ES-I3 (cell line): ENCODE results near the gene A2ML1.
"Not testable (repeated sequence)": the region's sequence is repeated elsewhere in the genome, so short reads cannot be mapped to it uniquely, and the experiment has no call there.

ENCODE experiments used
- H3K36me3 ChIP-seq: 2 replicates; pipeline ENCODE4 v1.6.1; 2013; ENCODE audit warnings: mild to moderate bottlenecking, low read length, control low read depth, moderate library complexity; ENCODE audit not compliant: insufficient read depth
- H3K4me1 ChIP-seq: 2 replicates; pipeline ENCODE4 v1.6.1; 2013; ENCODE audit warnings: mild to moderate bottlenecking, control low read depth, low read length; ENCODE audit not compliant: insufficient read depth
- H3K9ac ChIP-seq: 2 replicates; pipeline ENCODE4 v1.6.1; 2013; ENCODE audit warnings: low read depth, mild to moderate bottlenecking, low read length, moderate library complexity
- H3K9me3 ChIP-seq: 2 replicates; pipeline ENCODE4 v1.6.1; 2013; ENCODE audit warnings: mild to moderate bottlenecking, low read length, moderate library complexity; ENCODE audit not compliant: control insufficient read depth, insufficient read depth

Gene A2ML1

GRCh38 chr12:8822298-8822697, at the start of gene A2ML1:
Gene A2ML1, plus strand, starts transcription at chr12:8822621. Its CDS starts 31 bp downstream, at chr12:8822652.
- peak within 1 kb of the TSS; percentile 1; the same call in 1 of the 2 replicates for H3K9ac ChIP-seq
- no peaks in the 10 kb centered on the region for H3K36me3 ChIP-seq
- no peaks in the 10 kb centered on the region; the same call in 1 of the 2 replicates for H3K9me3 ChIP-seq
- peaks cover 21% of the 10 kb centered on the region for H3K4me1 ChIP-seq

GRCh38 chr12:8773461-8773860, 49.0 kb upstream of the A2ML1 start:
- no peaks in the 10 kb centered on the region for H3K9me3 ChIP-seq
- H3K9ac ChIP-seq, result no peak overlapping the region
- H3K36me3 ChIP-seq, result peaks cover 10% of the 10 kb centered on the region

DNA sequence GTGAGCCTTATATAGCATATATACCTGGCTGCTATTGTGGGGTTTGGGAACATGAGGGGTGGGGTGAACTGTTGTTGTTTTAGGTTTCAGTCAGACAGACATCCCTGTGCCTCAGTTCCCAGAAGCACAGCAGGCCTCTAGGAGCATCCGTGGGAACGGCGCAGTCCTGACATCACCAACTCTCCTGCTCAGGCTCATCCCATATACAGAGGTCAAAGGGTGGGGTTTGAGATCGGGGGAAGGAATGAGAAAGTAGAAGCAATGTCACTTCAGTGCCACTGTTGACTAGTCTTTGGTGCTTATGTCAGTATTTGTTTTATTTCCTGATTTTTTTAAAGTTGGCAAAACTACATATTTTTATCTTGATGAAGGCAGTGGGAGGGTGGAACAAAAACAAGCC, 43.1 kb upstream of the A2ML1 start:
- Histone ChIP-seq H3K9me3 (no peaks in the 10 kb centered on the region), H3K36me3 (no peaks in the 10 kb centered on the region; the same call in 1 of the 2 replicates), H3K9ac (no peak overlapping the region), H3K4me1 (no peaks in the 10 kb centered on the region; the same call in 1 of the 2 replicates)

More at GRCh38 chr12:8773461-8773860, 49.0 kb upstream of the A2ML1 start:
- no peaks in the 10 kb centered on the region; the same call in 1 of the 2 replicates for H3K4me1 ChIP-seq

DNA sequence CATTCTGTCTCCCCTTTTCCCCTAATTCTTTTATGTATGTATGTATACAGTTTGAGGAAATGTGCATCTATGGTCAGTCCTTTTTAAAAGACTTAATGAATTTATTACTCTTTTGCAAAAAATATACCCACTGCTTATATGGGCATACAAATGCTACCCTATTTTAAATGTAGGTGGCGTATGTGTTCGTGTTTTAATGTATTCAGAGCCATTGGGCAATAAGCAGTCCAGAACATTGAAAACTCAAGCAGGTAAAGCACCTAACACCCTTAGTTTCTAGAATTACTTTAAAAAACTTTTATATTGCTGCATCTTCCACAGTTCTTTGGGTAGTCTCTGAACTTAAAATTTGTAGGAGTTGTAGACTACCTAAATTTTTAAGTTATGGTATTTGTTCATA, 42.6 kb upstream of the A2ML1 start:
- no peaks in the 10 kb centered on the region; the same call in 1 of the 2 replicates for H3K4me1 ChIP-seq
- no peak overlapping the region for H3K9ac ChIP-seq
- H3K36me3 ChIP-seq, result no peaks in the 10 kb centered on the region; the same call in 1 of the 2 replicates
- no peaks in the 10 kb centered on the region for H3K9me3 ChIP-seq

DNA sequence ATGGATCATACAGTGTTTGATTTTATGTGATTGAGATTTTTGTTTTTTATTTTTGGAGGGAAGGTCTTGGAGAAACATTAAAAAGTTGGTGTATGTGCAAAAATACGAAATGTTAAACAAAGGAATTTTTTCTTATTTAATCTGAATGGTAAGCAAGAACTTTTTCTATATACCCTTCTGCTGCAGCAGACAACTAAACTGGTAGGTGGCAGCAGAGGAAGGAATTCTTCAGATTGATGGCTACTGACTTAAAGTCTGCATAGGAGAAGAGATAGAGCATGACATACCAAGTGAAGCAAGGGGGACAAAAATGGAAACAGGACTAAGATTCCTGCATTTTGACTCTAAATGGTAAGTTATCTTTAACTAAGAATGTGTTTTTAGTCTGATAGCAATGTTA, 42.0 kb upstream of the A2ML1 start:
- H3K9me3 ChIP-seq, result no peaks in the 10 kb centered on the region
- no peaks in the 10 kb centered on the region; the same call in 1 of the 2 replicates for H3K36me3 ChIP-seq
- no peaks in the 10 kb centered on the region; the same call in 1 of the 2 replicates for H3K4me1 ChIP-seq
- H3K9ac ChIP-seq, result no peak overlapping the region

DNA sequence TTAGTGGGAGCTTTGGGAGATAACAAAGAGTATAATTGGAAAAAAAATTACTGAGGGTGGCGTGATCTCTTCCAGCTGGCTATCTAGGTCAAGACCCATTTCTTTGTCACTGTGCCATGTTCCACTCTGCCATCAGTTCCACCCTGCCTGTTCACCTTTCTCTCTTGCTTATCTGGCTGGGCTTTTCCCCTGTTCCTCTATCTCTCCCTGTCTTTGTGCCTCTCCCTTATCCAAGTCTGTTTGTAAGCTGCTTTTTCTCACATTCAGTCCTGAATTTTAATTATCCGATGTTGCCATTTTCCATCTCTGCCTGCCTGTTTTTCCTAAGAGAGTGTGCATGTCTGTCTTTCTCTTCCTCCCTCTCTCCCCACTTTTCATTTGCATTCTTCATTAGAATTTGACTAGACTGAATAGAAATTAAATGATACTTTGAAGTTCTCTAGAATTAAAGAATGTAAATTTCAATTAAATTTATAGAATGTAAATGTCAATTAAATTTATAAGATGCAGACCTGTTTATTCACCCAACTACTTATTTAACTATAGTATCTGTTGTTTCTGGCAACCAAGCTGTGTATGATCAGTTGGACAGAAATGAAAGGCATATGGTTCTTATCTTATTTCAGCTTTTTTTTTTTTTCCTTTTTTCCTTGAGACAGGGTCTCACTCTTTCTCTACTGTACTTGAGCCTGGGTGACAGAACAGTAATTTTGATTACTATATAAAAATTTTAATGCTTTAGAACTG, 40.9 kb upstream of the A2ML1 start:
- Histone ChIP-seq H3K4me1 (no peaks in the 10 kb centered on the region; the same call in 1 of the 2 replicates), H3K9me3 (no peaks in the 10 kb centered on the region; the same call in 1 of the 2 replicates), H3K36me3 (no peaks in the 10 kb centered on the region; the same call in 1 of the 2 replicates), H3K9ac (no peak overlapping the region)

DNA sequence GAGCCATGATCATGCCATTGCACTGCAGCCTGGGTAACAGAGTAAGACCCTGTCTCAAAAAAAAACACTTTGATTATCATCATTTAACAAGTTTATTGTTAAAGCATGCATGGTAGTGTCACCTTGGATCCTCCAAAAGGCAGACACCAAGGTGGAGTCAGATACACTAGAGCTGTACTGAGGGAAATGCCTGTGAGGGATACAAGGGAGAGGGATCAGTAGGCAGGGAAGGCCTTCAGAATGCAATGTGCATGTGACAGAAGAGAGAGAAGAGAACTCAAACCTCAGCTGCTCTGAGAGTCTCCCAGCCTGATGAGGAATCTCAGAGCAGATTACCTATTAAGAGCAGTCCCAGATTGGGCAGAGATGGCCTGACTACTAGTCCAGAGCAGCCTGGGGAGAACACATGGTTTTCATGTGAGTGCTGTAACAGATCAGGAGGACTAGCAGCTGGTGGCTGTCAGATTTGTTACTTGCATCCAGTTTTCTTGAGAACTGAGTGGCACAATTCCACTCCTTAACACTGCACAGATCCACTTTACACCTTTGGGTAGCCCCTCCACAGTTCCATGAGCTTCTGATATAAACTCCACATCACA, 38.0 kb upstream of the A2ML1 start:
- Histone ChIP-seq H3K36me3 (no peaks in the 10 kb centered on the region; the same call in 1 of the 2 replicates), H3K9ac (no peak overlapping the region), H3K4me1 (no peaks in the 10 kb centered on the region), H3K9me3 (no peaks in the 10 kb centered on the region; the same call in 1 of the 2 replicates)

- H3K9ac ChIP-seq, result no peak overlapping the region
- no peaks in the 10 kb centered on the region; the same call in 1 of the 2 replicates for H3K36me3 ChIP-seq
- H3K4me1 ChIP-seq, result no peaks in the 10 kb centered on the region
- no peaks in the 10 kb centered on the region; the same call in 1 of the 2 replicates for H3K9me3 ChIP-seq
Measured at GRCh38 chr12:8785499-8785898, 36.9 kb upstream of the A2ML1 start.

- not testable (repeated sequence) for H3K4me1 ChIP-seq, H3K9ac ChIP-seq, H3K36me3 ChIP-seq, H3K9me3 ChIP-seq
Measured at GRCh38 chr12:8787206-8787605, 35.2 kb upstream of the A2ML1 start.

DNA sequence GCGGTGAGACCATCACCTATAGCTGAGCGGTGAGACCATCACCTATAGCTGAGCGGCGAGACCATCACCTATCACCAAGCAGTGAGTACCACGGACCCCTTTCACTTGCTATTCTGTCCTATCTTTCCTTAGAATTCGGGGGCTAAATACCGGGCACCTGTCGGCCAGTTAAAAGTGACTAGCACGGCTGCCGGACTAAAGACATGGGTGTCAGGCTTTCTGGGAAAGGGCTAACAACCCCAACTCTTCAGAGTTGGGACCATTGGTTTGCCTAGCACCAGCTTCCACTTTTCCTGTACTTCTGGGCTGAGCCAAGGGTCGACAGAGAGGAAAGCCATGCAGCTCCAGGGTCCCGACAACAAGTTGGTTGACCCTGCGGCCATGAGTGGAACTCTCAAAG, 33.7 kb upstream of the A2ML1 start:
- Histone ChIP-seq H3K9ac (peak overlapping the region; percentile 61; the same call in 1 of the 2 replicates), H3K9me3 (peaks cover 11% of the 10 kb centered on the region), H3K36me3 (peaks cover 13% of the 10 kb centered on the region)
- not testable (repeated sequence) for H3K4me1 ChIP-seq

- H3K4me1 ChIP-seq, result not testable (repeated sequence)
- H3K9me3 ChIP-seq, result peaks cover 16% of the 10 kb centered on the region
- peak overlapping the region; percentile 61 for H3K9ac ChIP-seq
- H3K36me3 ChIP-seq, result peaks cover 19% of the 10 kb centered on the region
Measured at GRCh38 chr12:8789341-8790013, 32.9 kb upstream of the A2ML1 start.

DNA sequence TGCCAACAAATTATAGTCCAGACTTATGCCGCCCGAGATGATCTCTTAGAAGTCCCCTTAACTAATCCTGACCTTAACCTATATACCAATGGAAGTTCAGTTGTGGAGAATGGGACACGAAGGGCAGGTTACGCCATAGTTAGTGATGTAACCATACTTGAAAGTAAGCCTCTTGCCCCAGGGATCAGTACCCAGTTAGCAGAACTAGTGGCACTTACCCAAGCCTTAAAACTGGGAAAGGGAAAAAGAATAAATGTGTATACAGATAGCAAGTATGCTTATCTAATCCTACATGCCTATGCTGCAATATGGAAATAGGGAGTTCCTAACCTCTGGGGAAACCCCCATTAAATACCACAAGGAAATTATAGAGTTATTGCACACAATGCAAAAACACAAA, 29.2 kb upstream of the A2ML1 start:
- not testable (repeated sequence) for H3K9ac ChIP-seq, H3K4me1 ChIP-seq
- peaks cover 16% of the 10 kb centered on the region for H3K9me3 ChIP-seq
- peaks cover 19% of the 10 kb centered on the region for H3K36me3 ChIP-seq

- H3K36me3 ChIP-seq, result peaks cover 19% of the 10 kb centered on the region
- H3K4me1 ChIP-seq, H3K9ac ChIP-seq: not testable (repeated sequence)
- H3K9me3 ChIP-seq, result peaks cover 19% of the 10 kb centered on the region
Measured at GRCh38 chr12:8794611-8795010, 27.8 kb upstream of the A2ML1 start.

DNA sequence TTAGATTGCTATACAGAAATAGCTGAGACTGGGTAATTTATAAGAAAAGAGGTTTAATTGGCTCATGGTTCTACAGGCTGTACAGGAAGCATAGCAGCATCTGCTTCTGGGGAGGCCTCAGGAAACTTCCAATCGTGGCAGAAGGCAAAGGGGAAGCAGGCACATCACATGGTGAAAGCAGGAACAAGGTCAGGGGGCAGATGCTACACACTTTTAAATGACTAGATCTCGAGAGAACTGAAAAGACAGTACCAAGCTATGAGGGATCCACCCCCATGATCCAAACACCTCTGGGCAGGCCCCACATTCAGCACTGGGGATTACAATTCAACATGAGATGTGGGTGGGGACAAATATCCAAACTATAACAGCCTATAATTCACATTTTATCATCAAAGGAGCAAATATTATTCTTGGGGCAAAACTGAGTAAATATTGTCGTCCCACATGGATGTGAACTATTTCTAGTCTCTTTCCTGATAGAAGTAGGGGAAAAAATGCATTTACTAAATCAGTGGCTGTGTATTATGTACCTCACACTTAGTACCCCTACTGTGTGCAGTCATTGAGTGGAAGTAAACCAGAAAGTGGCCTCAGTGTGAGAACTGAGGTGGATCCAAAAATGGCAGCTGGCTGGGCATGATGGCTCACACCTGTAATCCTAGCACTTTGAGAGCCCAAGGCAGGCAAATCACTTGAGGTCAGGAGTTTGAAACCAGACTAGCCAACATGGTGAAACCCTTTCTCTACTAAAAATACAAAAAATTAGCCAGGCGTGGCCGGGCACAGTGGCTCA, 25.4 kb upstream of the A2ML1 start:
- Histone ChIP-seq H3K4me1 (no peaks in the 10 kb centered on the region), H3K9ac (no peak overlapping the region), H3K36me3 (peaks cover 13% of the 10 kb centered on the region), H3K9me3 (peaks cover 14% of the 10 kb centered on the region)
